Measurements from ENCODE around the gene SRGAP1.

GRCh38 chr12:63814146-63814772, 30.2 kb upstream of the SRGAP1 start:
- TF ChIP-seq CTCF (IDR thresholded peaks at IDR 0.05; ENCODE audit: low read length) (no peak), EZH2 (IDR thresholded peaks at IDR 0.05; ENCODE audit: borderline replicate concordance, low read length) (no peak)

Data from OCI-LY1 (cell line).